Measurements from ENCODE around the gene SLC20A1.
"Not testable (repeated sequence)": the region's sequence is repeated elsewhere in the genome, so short reads cannot be mapped to it uniquely, and the experiment has no call there.

- TF ChIP-seq ESRRG (CRISPR knock-in tag; IDR thresholded peaks at IDR 0.05); PPARA (CRISPR knock-in tag; IDR thresholded peaks at IDR 0.05; ENCODE audit: borderline replicate concordance); ZNF565 (CRISPR knock-in tag; conservative IDR thresholded peaks at IDR 0.05; ENCODE audit: low read depth); PATZ1 (CRISPR knock-in tag; IDR thresholded peaks at IDR 0.05; ENCODE audit: borderline replicate concordance); TSHZ2 (CRISPR knock-in tag; IDR thresholded peaks at IDR 0.05); TCF4 (CRISPR knock-in tag; IDR thresholded peaks at IDR 0.05; ENCODE audit: borderline replicate concordance); ZNF8 (CRISPR knock-in tag; IDR thresholded peaks at IDR 0.05); ZNF70 (CRISPR knock-in tag; IDR thresholded peaks at IDR 0.05); RARB (CRISPR knock-in tag; IDR thresholded peaks at IDR 0.05); OSR1 (CRISPR knock-in tag; IDR thresholded peaks at IDR 0.05); ZFP30 (CRISPR knock-in tag; IDR thresholded peaks at IDR 0.05); CSDC2 (CRISPR knock-in tag; IDR thresholded peaks at IDR 0.05); ZC3H10 (CRISPR knock-in tag; IDR thresholded peaks at IDR 0.05); CREB5 (CRISPR knock-in tag; IDR thresholded peaks at IDR 0.05; ENCODE audit: low read depth): not testable (repeated sequence)
These were observed 29.9 kb upstream of the SLC20A1 start for GRCh38 chr2:112615798-112616197.
